22Rv1 (cell line): ENCODE measurements around the gene KRTAP10-12.

Experiments used
- CTCF ChIP-seq: fragments of 450-650 bp; IDR thresholded peaks from 2 replicates; pipeline ENCODE4 v1.5.1; 2017; ENCODE audit warnings: mild to moderate bottlenecking
- ZFX ChIP-seq: fragments of 450-650 bp; IDR thresholded peaks from 2 replicates; pipeline ENCODE4 v1.6.1; 2017; ENCODE audit warnings: antibody characterized with exemption, borderline replicate concordance

- no peak for TF ChIP-seq CTCF
- no peak for TF ChIP-seq ZFX
Observed at GRCh38 chr21:44727321-44727720, 30.3 kb downstream of the KRTAP10-12 start.
